HG03442 (cell line): ENCODE measurements around the gene SLC36A1.

ENCODE experiments used
- ATAC-seq: cut with Tn5 transposase; IDR thresholded peaks from one replicate; pipeline ENCODE4 v1.9.1; 2021; ENCODE audit warnings: mild to moderate bottlenecking, moderate library complexity; ENCODE audit not compliant: unreplicated experiment

The SLC36A1 gene

DNA sequence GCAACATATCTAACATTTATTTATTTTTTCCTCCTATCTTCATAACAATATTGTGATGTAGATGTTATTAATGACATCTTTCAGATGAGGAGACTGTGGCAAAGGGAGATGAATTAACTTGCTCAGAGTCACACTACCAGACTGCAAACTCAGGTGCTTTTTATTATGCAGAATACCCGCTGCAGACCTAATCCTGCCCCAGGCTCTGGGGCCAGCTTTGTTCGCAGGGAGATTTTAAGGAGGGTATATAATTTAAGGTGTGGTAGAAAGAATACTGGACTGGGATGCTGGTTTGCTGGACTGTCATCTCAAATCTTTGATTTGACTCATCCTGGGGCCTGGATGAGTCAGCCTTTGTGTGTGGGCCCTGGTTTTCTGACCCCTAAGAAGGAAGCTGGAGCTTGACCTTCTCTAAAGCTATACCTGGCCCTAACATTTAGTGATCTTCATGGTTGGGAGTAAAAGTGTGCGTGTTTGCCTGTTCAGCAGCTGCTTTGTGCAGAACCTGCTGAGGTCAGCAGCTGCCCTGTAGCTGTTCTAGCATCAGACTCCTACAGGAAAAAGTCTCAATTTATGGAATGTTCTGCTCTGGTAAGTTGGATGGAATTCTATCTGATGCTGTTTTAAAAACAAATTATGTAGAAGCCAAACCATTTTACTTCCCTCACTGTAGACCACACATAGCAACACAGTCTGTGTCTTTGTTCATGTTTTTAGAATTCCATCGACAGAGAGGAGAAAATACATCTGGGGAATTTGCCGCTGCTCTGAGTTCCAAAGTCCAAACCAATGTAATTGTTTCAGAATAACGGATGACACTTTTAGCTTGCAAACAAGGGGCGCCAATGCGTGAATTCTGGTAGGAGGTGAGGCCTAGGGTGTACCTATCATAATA lies 4.5 kb downstream of the SLC36A1 start:
- peak; percentile 74 for ATAC-seq

DNA sequence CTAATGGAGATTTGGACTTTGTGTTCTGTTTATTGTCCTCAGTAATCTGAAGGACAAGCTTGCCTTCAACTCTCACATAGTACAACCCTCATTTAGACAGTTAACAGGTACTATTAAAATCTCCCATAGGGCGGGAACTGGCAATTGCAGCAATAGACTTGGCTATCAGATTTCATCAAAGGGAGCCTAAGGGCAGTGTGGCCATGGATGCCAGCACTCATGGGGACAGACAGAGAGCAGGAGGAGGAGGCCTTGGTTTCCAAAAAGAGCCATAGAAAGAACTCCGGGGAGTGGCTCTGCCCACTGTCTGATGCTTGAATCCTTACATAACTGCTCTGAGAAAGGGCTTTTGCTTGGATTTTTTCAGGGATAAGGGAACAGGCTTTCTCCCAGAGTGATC lies 6.8 kb downstream of the SLC36A1 start:
- ATAC-seq = no peak

DNA sequence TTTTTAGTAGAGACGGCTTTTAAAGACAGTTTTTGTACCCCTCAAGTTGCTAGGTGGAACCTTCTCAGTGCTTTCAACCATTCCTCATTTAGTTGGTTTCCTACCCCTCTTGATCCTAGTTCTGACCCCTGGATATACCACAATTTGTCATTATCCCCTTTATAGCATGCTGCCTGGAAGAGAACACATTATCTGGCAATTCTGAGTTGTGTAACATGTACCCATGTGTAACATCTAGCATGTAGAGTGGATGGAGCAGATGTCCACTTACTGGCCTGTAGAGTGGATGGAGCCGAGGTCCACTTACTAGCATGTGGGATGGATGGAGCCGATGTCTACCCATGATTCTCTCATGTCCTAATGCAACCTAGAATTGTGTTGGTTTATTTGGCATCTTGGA lies 7.5 kb downstream of the SLC36A1 start:
- ATAC-seq = no peak

DNA sequence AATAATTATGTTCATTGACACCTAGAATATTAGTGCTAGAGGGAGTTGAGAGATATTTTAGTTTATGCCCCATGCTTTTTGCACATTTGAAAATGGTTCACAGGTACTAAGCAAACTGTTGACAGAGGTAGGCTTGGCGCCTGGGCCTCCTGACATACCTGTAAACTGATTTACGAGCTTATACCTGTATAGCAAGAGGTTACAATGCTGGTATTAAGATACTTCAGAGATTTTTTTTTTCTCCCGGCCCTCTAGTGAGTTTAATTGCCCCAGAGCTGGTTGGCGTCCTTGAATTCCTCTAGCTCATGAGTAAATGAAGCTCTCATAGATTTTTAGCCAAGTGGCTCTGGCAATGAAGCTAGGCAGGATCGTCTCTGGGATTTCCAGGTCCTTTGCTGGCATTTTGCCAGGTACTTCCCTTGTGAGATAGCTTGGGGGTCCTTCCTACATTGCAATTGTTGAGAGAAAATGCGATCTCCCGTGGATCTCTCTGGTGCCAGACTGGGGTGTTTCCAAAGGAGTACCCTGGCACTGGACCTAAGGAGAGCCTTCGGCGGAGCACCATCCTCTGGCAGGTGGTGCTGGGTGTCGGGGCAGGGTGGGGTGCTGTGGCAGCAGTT lies 9.0 kb downstream of the SLC36A1 start:
- no peak for ATAC-seq

DNA sequence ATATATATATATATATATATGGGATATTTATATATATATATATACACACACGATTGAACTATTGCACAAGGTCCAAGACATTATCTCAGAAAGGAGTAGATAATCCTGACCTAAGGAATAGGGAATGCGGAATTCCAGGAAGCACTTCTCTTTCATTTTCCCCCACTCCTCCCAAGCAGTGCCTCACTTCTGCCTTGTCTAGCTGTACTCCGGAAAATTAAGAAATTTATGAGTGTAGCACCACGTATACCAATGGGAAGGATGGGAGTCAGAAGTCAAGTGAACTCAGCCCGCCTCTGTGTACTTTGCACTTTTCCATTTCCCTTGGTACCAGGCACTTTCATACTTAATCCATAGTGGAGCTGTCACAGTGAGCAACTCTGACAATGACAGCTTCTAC lies 10.9 kb downstream of the SLC36A1 start:
- ATAC-seq = no peak

DNA sequence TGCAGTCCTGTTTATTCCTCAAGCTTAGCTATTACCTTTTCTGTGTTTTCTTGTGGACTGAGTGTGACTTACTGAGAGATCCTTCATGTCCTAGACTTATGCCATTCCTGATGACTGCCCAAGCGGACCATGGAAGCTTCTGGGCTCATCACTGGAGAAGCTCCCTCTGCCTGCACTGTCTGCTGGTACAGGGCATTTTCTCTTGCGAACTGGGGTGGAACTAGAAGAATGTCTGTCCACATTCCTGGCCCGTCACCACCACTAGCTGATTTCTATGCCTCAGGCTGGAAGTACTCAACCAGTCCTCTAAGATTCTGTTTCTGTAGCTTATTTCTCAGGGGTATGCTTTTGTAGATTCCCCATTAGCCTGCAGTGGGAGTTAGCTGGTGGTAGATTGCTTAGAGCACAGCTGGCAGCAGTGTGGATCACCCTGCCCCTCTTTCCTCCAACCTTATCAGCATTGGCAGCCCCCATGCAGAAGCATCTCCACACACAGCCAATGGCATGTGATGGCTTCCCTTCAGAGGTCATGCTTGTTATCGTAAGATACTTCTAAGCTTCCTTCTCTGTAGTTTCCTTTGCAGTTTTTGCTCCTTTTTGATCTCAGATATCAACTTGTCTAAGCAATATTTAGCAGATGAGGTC lies 12.4 kb downstream of the SLC36A1 start:
- no peak for ATAC-seq

DNA sequence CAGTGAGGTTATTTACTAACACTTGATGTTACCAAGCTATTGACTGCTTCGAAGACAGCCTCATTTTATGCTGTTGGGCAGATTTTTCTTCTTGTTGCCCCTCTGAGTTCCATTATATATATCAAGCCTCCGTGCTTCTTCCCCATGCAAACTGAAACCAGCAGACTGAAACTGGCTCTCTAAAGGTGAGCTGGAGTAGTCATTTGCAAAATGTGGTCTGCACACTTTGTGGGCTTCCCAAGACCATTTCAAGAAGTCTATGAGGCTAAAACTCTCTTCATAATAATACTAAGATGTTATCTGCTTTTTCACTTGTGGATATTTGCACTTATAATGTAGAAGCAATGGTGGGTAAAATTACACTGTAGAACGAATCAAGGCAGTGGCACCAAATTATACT lies 13.9 kb downstream of the SLC36A1 start:
- peak; percentile 97 for ATAC-seq

DNA sequence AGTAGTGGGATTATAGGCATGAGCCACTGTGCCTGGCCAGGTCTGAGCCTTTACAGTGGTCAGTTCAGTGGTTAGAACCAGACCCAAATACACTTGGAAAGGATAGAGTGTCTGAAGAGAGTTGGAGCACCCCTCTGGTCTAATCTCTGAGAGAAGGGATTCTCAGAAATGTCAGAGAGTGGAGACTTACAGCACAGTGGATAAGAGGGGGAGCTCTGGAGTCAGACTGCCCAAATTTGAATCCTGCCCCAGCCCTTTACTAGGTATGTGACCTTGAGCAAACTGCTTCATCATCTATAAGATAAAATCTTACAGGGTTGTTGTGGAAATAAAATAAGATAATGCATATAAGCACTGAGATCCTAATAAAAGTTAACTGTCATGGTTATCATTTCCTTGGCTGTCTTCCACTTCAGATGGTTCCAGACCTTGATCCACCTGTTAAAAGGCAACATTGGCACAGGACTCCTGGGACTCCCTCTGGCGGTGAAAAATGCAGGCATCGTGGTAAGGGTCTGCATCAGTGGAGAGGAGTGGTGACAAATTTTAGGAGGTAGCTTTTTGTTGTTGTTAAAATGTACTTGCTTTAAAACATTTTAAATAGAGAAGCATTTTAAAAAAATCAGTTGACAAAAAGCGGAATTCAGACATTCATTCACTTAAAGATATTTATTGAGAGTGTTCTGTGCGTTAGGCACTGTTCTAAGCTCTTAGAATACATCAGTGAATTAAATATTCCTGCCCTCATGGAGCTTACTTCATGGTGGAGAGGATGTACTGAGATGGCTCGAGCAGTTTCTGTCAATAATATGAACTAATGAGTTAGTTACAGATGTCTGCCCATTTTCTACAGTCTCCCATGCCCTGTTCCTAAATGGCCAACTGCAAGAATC lies 16.0 kb downstream of the SLC36A1 start:
- ATAC-seq = no peak

DNA sequence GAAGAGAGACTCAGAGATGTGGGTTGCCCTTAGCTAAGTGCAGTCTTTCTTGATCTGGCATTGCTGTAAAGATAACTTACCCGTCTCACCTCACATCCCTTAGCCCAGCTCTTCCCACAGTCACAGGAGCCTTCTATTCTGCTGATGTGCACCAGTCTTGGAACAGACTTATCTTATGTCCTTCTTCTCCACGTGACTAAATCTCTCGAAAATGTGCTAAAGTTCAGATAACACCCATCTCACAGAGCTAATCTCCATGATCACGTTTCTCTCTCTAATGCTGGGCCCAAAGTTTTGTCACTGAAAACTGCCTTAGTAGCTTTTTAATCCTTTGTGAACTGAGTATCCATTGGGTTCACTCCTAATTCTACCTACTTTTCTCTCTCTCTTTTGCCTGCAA lies 16.7 kb downstream of the SLC36A1 start:
- ATAC-seq = no peak

DNA sequence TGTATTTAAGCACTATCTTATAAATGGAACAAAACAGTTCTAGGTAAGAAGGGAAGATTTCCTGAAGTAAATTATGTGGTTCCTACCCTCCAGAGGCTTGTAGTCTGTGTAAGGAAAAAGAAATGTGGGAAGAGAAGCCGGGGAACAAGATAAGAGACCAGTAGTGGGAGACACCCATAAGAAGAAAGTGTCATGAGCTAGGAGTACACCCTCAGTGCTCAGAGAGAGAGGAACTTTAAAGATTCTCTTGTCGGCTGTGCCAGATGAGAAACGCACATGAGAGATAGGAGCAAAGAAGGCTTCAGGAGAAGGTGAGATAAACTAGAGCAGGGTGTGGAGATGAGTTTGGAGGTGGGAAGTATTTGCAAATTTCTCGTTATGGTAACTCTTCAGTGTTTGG lies 18.1 kb downstream of the SLC36A1 start:
- no peak for ATAC-seq

DNA sequence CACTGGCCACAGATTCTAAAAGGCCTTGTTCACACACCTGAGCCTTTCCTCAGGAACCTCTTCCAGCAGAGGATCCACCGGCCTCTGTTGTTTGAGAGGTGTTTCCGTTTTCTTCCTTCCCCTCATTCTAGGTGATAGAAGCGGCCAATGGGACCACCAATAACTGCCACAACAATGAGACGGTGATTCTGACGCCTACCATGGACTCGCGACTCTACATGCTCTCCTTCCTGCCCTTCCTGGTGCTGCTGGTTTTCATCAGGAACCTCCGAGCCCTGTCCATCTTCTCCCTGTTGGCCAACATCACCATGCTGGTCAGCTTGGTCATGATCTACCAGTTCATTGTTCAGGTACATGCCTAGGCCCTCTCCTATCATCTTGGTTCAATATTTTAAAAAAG lies 20.2 kb downstream of the SLC36A1 start:
- no peak for ATAC-seq

DNA sequence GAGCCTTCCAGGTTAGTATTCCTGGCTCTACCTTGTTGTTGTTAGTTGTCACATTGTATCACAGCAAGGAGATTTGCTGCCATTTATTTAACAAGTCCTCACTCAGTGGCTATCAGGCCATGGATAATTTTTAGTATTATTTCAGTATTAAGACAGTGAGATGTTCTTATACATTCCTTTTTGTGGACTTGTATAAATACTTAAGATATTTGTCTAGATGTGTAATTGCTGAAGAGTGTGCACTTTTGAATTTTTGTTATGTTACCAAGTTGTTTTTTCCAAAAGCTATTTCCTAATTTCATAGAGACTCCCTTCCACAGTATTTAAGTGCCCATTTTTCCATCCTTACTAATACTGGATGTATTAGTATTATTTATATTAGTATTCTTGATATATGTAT lies 22.0 kb downstream of the SLC36A1 start:
- ATAC-seq = no peak

DNA sequence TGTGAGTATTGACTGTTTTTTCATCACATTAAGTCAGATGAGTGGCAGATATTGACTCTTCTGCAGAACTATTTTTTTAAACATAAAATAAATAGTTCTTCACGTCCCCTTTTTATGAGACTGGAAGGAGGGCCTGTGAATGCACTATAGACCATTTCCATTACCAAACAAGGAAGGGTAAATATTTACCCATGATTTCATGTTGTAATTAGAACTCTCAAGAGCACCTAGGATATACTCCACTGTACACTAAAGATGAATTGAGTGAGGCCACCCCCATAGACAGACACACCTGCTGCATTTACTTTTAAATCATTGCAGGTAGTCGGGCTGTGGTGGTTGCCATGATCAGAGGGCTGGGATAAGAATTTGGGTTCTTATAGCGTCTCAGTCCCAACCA lies 22.6 kb downstream of the SLC36A1 start:
- no peak for ATAC-seq

DNA sequence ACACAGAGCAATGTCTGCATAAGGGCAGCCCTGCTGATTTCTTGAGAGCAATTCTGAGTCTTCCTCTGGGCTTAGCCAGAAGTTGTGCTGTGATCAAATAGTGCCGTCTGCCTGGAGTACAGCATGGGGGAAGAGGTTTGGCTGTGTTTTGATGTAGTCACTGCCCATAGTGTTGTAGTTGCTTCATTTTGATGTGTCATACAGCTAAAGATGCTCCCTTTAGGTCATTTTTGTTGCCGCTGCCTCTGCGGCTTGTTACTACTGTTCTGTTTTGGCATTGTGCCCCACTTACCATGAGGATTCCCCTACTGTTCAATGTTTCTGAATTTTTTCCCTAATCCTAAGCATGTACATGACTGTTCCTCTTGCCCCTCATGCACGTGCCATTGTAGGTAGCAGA lies 23.0 kb downstream of the SLC36A1 start:
- no peak for ATAC-seq

DNA sequence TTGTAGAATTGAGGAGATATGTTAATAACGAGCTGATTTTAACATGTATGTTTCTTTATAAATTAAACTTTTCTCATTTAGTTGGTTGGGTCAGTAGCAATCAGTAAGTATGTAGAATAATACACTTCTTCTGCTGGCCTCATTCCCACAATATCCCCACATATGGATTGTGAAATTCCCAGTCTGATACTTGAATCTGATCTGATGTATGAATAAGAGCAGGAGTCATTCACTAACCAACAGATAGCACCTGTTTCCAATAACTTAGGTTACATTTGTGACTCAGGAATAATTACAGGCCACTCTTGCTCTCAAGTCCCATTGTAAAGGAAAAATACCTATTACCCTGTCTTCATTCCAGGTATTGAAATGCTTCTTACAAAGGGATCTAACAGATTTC lies 23.9 kb downstream of the SLC36A1 start:
- ATAC-seq = no peak

DNA sequence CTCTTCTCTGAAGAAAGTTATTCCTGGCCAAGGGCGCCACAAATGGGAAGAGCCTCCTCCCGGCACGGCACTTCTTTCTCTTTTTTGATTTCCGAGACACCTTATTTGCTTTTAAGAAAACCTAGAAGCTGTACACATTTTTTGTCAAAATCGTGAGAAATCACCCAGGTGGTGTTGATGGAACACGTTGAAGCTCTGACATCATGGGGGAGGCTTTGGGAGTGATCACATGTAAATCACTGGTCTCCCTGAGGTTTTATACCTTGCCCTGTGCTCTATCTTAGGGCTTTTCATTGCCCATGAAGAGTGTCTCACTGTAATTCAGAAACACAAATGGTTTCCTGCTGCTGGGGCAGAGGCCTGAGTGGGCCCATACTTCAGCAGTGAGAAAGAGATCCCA lies 27.4 kb downstream of the SLC36A1 start:
- ATAC-seq = no peak

DNA sequence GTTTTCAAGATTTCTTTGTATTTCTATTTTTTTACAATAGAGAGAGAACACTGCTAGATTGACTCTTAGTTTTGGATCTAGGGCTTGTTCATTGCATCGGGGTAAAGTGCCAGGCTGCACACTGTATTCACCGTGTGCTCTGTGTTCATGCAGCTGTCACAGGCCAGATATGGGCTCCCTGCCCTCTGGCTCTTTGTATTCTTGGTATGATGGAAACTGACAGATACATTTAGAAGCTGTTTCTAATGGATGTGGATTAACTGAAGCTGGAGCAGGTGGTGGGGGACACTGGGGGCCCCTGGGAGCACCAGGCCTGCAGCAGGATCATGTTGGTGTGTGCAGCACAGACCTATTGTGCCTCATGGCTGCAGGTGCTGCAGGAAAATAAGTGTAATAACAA lies 28.0 kb downstream of the SLC36A1 start:
- ATAC-seq = no peak

DNA sequence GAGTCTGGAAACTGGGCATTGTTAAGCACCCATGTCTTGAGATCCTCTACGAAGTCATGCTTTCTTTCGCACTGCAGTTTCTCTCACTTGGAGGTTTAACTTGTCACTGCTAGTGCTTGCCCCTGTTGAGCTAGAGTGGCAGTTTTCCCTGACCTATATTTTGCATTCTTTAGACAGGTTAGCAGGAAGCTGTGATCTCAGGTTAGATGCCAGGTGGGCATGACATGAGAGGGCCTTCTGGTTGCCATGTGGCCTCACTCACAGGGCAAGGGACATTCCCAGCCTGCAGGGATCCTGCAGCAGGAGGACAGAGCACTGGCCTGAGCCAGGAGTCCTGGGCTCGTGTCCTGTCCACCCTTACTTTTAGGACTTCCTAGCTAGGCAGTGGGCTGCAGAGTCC lies 28.6 kb downstream of the SLC36A1 start:
- ATAC-seq = no peak

DNA sequence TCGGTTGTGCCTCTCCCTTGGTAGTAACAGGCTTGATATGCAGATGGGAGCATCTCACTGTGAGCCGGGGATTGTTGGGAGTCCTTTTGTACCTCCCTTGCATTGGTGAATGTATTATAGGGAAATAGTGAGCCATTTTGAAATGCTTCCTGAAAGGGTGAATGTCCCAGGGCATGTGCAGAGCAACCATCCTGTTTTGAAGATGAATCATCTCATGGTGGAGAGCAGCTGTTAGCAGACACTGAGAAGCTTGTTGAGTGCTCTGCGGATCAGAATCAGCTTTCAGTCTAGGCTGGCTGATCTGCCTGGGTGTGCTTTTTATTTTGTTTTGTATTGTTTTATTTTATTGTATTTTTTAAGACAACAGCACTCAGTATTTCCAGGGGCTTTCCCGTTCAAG lies 29.7 kb downstream of the SLC36A1 start:
- ATAC-seq = no peak

DNA sequence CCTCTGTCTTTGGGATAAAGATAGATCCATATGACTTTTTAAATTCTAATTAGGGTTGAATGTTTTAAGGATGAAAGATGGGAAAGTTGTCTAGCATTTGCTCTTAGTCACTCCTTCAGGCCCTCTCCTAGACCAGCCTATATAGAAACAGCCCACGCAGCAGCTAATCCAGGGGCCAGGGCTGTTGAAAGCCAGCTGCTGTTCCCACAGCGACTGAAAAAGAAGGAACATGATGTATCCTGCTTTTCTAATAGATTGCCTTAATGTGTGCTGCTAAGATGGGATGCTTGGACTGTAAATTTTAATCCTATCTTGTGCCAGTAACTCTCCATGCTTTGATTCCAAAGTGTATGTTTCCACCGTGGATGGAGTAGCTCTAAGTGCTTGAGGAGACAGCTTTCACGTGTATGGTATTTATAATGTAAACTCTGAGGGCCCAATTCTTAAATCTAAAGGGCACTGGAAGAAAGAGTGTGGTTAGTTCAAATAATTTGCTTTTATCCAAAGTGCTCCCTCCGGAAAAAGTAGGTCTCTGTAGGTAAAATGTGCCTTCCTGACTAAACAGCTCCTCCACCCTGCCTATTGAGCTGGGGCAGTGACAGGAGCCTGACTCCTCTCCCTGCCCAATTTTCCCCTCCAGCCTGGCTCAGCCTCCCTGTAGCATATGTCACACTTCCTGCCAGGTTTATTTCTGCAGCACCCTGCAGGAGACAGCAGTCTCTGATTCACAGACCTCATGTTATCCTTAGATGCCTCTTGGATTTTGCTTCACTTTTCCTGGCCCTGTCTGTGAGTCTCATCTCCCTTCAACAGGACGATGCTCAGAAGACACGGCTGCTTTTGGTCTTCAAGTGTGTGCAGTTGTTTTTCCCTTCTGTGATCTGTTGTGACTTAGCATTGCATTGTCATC lies 33.2 kb downstream of the SLC36A1 start:
- no peak for ATAC-seq
